Muscle layer of duodenum (tissue), 2 donors: ENCODE data around the gene ZBTB7A.

ENCODE experiments used
- H3K27ac ChIP-seq: one replicate; pipeline ENCODE4 v1.7.0; 2013; ENCODE audit warnings: mild to moderate bottlenecking, low read length
- H3K27me3 ChIP-seq: one replicate; pipeline ENCODE4 v1.7.0; 2013; ENCODE audit warnings: low read depth, mild to moderate bottlenecking, control low read depth, low read length
- H3K36me3 ChIP-seq, 2 donors: one replicate each; pipeline ENCODE4 v1.7.0; 2013; ENCODE audit warnings: low read length in 2 of 2, control low read depth in 1 of 2, mild to moderate bottlenecking in 1 of 2; ENCODE audit not compliant: insufficient read depth in 2 of 2, control insufficient read depth in 1 of 2
- H3K4me1 ChIP-seq, 2 donors: one replicate each; pipeline ENCODE4 v1.7.0; 2013; ENCODE audit warnings: low read length in 2 of 2, mild to moderate bottlenecking in 2 of 2, control low read depth in 1 of 2, moderate library complexity in 1 of 2; ENCODE audit not compliant: insufficient read depth in 2 of 2, control insufficient read depth in 1 of 2
- H3K4me3 ChIP-seq, 2 donors: one replicate each; pipeline ENCODE4 v1.7.0; 2013; ENCODE audit warnings: low read length in 2 of 2, low read depth in 1 of 2, mild to moderate bottlenecking in 1 of 2
- H3K9me3 ChIP-seq, 2 donors: one replicate each; pipeline ENCODE4 v1.7.0; 2013; ENCODE audit warnings: low read length in 2 of 2, control low read depth in 1 of 2, mild to moderate bottlenecking in 1 of 2; ENCODE audit not compliant: control insufficient read depth in 1 of 2
- donor health status: healthy.

Gene ZBTB7A

GRCh38 chr19:4066682-4067395 lies at the start of gene ZBTB7A:
Gene ZBTB7A (minus strand): TSS chr19:4066899. CDS start chr19:4055232, 11,667 bp downstream.
- Histone ChIP-seq H3K27ac (peak within 1 kb of the TSS; percentile 87), H3K4me1 (peaks cover 9 to 30% of the 10 kb centered on the region in 2 donors)

GRCh38 chr19:4115818-4116385 lies 49.2 kb upstream of the ZBTB7A start:
- H3K36me3 ChIP-seq: peaks cover 26 to 59% of the 10 kb centered on the region in 2 donors
- H3K4me3 ChIP-seq: no peak overlapping the region
- no peaks in the 10 kb centered on the region for H3K9me3 ChIP-seq
- H3K4me1 ChIP-seq: peaks cover 0 to 5% of the 10 kb centered on the region in 2 donors
- H3K27me3 ChIP-seq: no peaks in the 10 kb centered on the region
- H3K27ac ChIP-seq: no peak overlapping the region

More at GRCh38 chr19:4066682-4067395, at the start of gene ZBTB7A:
- H3K9me3 ChIP-seq: no peaks in the 10 kb centered on the region
- peaks cover 0 to 7% of the 10 kb centered on the region in 2 donors for H3K36me3 ChIP-seq
- peak within 1 kb of the TSS; percentile 37 to 88 for H3K4me3 ChIP-seq
- H3K27me3 ChIP-seq: no peaks in the 10 kb centered on the region

GRCh38 chr19:4115050-4115817 lies 48.5 kb upstream of the ZBTB7A start:
- Histone ChIP-seq H3K4me3 (no peak overlapping the region), H3K27ac (no peak overlapping the region), H3K4me1 (no peaks in the 10 kb centered on the region), H3K27me3 (no peaks in the 10 kb centered on the region), H3K36me3 (peaks cover 32 to 61% of the 10 kb centered on the region in 2 donors), H3K9me3 (no peaks in the 10 kb centered on the region)

- Histone ChIP-seq H3K27ac (no peak overlapping the region), H3K36me3 (peaks cover 33 to 72% of the 10 kb centered on the region in 2 donors), H3K27me3 (no peaks in the 10 kb centered on the region), H3K4me3 (no peak overlapping the region), H3K9me3 (no peaks in the 10 kb centered on the region), H3K4me1 (no peaks in the 10 kb centered on the region)
These were observed 47.5 kb upstream of the ZBTB7A start for GRCh38 chr19:4114181-4114580.

GRCh38 chr19:4113398-4114088 lies 46.8 kb upstream of the ZBTB7A start:
- H3K36me3 ChIP-seq: peaks cover 38 to 78% of the 10 kb centered on the region in 2 donors
- no peaks in the 10 kb centered on the region for H3K27me3 ChIP-seq
- no peaks in the 10 kb centered on the region for H3K4me1 ChIP-seq
- H3K9me3 ChIP-seq: no peaks in the 10 kb centered on the region
- no peak overlapping the region for H3K4me3 ChIP-seq
- H3K27ac ChIP-seq: no peak overlapping the region

GRCh38 chr19:4112367-4112766 lies 45.7 kb upstream of the ZBTB7A start:
- H3K4me3 ChIP-seq: no peak overlapping the region
- H3K9me3 ChIP-seq: no peaks in the 10 kb centered on the region
- no peaks in the 10 kb centered on the region for H3K27me3 ChIP-seq
- no peak overlapping the region for H3K27ac ChIP-seq
- no peaks in the 10 kb centered on the region for H3K4me1 ChIP-seq
- H3K36me3 ChIP-seq: peaks cover 38 to 85% of the 10 kb centered on the region in 2 donors

- H3K36me3 ChIP-seq: peaks cover 34 to 81% of the 10 kb centered on the region in 2 donors
- no peak overlapping the region for H3K27ac ChIP-seq
- no peak overlapping the region for H3K4me3 ChIP-seq
- H3K27me3 ChIP-seq: no peaks in the 10 kb centered on the region
- H3K4me1 ChIP-seq: no peaks in the 10 kb centered on the region
- H3K9me3 ChIP-seq: no peaks in the 10 kb centered on the region
These were observed 42.9 kb upstream of the ZBTB7A start for GRCh38 chr19:4109626-4109945.

GRCh38 chr19:4108767-4109625 lies 42.3 kb upstream of the ZBTB7A start:
- H3K36me3 ChIP-seq: peaks cover 29 to 81% of the 10 kb centered on the region in 2 donors
- no peak overlapping the region for H3K4me3 ChIP-seq
- no peak overlapping the region for H3K27ac ChIP-seq
- no peaks in the 10 kb centered on the region for H3K9me3 ChIP-seq
- H3K4me1 ChIP-seq: no peaks in the 10 kb centered on the region
- no peaks in the 10 kb centered on the region for H3K27me3 ChIP-seq

- Histone ChIP-seq H3K36me3 (peaks cover 16 to 77% of the 10 kb centered on the region in 2 donors), H3K4me3 (no peak overlapping the region), H3K4me1 (no peaks in the 10 kb centered on the region), H3K9me3 (no peaks in the 10 kb centered on the region), H3K27ac (no peak overlapping the region), H3K27me3 (no peaks in the 10 kb centered on the region)
These were observed 36.4 kb upstream of the ZBTB7A start for GRCh38 chr19:4103080-4103433.

- Histone ChIP-seq H3K4me1 (no peaks in the 10 kb centered on the region), H3K36me3 (peaks cover 16 to 72% of the 10 kb centered on the region in 2 donors), H3K9me3 (no peaks in the 10 kb centered on the region), H3K27me3 (no peaks in the 10 kb centered on the region), H3K27ac (no peak overlapping the region), H3K4me3 (no peak overlapping the region)
These were observed 35.8 kb upstream of the ZBTB7A start for GRCh38 chr19:4102339-4103079.
